Omental fat pad (tissue), 4 donors: ENCODE results near the gene LIN54. TPM values are rescaled to one million over a fixed set of nuclear protein-coding genes. Genes with fewer than 3 reads are reported as not detected.

ENCODE experiments used
- ATAC-seq: fragments of 150-250 bp; one replicate; pipeline ENCODE4 v1.9.1; 2016; ENCODE audit warnings: mild to moderate bottlenecking, moderate library complexity; ENCODE audit not compliant: low FRiP score
- DNase-seq: peaks from one replicate; pipeline ENCODE4 v3.0.0-alpha.2; 2019; ENCODE audit warnings: low spot score
- total RNA-seq, 4 donors: library from RNA; depleted of rRNA; stranded (reverse); fragments of >200 nt; gene quantifications; one replicate each; pipeline ENCODE4 v1.1.0, GENCODE V29; 2016
- TF ChIP-seq, protein P1 (sequence below), 3 donors: fragments of 450-650 bp; IDR thresholded peaks; one replicate each; pipeline ENCODE4 v1.5.1; 2016 to 2017; ENCODE audit warnings: antibody characterized with exemption in 3 of 3, mild to moderate bottlenecking in 3 of 3, moderate library complexity in 2 of 3

The LIN54 gene
- total RNA-seq, 4 donors from 2014 or later = 5.8 to 13.6 (median 7.7) TPM

DNA sequence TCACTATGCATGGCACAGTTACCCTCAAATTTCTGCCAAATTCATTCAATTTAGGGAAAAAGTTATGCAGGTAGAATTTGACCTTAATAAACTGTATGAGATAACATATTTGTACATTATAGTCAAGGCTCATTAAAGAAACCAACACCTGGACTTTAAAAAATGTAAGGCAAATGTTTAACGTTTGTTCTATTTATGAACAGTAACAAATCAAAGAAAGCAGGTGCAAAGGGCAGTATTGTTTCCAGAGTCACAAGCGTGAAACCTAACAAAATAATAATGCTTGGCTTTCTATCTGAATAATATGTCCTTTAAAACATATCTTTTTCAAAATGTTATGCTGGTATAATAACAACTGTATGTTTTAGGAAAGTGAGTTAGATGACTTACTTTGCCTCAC lies 41.2 kb downstream of the LIN54 start:
- TF ChIP-seq, protein P1, sequence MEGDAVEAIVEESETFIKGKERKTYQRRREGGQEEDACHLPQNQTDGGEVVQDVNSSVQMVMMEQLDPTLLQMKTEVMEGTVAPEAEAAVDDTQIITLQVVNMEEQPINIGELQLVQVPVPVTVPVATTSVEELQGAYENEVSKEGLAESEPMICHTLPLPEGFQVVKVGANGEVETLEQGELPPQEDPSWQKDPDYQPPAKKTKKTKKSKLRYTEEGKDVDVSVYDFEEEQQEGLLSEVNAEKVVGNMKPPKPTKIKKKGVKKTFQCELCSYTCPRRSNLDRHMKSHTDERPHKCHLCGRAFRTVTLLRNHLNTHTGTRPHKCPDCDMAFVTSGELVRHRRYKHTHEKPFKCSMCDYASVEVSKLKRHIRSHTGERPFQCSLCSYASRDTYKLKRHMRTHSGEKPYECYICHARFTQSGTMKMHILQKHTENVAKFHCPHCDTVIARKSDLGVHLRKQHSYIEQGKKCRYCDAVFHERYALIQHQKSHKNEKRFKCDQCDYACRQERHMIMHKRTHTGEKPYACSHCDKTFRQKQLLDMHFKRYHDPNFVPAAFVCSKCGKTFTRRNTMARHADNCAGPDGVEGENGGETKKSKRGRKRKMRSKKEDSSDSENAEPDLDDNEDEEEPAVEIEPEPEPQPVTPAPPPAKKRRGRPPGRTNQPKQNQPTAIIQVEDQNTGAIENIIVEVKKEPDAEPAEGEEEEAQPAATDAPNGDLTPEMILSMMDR (IDR thresholded peaks at IDR 0.05) = no peak
- no peak for ATAC-seq

DNA sequence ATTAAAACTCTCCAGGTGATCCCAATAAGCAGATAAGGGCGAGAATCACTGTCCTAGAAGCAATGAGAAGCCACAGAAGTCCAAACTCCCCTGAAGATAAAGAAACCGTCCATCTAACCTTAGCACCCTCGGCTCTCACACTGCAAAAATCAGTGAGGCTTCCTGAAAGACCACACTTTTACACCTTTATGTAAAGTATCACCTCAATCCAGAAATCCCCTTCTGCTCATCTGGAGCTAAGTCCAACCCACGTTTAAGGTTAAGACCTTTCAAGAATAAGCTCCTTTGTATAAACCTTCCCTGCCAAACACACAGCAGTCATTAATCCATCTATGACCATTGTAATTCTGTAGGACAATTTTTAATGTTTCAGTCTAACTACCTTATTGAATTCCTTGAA lies 41.7 kb downstream of the LIN54 start:
- TF ChIP-seq, protein P1 (IDR thresholded peaks at IDR 0.05) = no peak
- no peak for DNase-seq
- no peak for ATAC-seq

More for the DNA sequence above, 41.2 kb downstream of the LIN54 start:
- no peak for DNase-seq

DNA sequence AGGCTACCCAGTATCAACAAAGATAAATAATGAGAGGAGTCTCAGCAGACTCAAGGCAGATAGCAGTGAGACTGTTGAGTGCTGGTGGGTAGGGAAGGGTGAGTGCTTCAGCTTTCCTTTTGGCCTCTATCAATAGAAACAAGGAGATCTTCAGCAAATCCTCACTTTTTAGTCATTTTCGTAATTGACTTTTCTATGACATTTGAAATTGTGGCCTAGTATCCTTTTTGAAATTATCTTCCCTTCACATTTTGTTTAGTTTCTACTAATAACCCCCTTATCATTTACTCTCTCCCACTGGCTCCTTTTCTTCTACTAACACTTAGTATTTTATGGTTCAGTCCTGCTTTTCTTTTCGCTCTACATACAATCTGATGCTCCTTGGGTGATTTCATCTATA lies 44.9 kb downstream of the LIN54 start:
- TF ChIP-seq, protein P1 (IDR thresholded peaks at IDR 0.05) = no peak
- DNase-seq (no peak), ATAC-seq (no peak)

DNA sequence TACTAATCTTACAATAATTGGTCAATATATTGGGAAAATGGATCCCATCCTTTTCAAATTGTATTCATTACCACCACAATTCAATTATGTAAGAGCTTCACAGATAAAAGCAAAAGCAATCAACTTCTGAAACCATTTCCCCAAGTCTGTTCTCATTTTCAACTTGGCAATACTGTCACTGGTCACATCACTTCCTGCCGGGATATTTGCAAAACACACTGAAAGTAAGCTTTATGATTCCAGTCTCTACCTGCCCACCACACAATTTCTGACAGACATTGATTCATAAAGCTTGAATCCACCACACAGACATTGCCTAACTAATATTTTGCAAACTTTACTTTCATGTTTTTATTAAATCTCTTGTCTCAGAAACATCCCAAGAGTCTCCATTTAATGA lies 53.6 kb downstream of the LIN54 start:
- ATAC-seq (no peak), DNase-seq (no peak)
- TF ChIP-seq, protein P1 (IDR thresholded peaks at IDR 0.05) = no peak

DNA sequence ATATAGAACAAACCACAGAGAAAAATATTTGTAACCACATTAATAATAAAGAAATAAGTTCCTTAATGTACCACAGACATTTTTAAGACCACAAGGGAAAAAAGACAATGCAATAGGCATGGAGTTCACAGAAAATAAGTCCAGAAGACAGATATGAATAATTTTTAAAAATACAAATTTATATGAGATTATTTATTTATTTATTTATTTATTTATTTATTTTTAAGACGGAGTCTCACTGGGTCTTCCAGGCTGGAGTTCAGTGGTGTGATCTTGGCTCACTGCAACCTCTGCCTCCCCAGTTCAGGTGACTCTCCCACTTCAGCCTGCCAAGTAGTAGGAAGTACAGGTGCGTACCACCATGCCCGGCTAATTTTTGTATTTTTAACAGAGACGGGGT lies 56.4 kb downstream of the LIN54 start:
- no peak for ATAC-seq

DNA sequence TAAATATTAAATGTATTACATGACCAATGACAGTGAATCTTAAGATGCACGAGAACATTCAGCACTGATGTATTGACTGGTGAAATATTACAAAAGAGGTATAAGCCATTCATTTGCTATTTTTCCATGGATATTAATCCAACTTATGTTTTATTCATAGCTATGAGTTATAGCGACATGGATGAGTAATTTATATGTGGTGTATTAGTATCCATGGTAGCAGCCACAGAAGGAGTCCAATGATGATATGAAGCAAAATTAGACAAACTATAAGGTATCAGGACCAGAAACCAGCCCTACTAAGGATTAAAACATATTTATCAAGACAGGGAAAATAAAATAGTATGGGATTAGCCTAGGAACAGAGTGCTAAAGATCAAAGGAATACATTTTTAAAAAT lies 59.4 kb downstream of the LIN54 start:
- TF ChIP-seq, protein P1 (IDR thresholded peaks at IDR 0.05) = no peak
- DNase-seq = no peak
- no peak for ATAC-seq

More for the DNA sequence above, 56.4 kb downstream of the LIN54 start:
- DNase-seq = no peak
- TF ChIP-seq, protein P1 (IDR thresholded peaks at IDR 0.05) = no peak

DNA sequence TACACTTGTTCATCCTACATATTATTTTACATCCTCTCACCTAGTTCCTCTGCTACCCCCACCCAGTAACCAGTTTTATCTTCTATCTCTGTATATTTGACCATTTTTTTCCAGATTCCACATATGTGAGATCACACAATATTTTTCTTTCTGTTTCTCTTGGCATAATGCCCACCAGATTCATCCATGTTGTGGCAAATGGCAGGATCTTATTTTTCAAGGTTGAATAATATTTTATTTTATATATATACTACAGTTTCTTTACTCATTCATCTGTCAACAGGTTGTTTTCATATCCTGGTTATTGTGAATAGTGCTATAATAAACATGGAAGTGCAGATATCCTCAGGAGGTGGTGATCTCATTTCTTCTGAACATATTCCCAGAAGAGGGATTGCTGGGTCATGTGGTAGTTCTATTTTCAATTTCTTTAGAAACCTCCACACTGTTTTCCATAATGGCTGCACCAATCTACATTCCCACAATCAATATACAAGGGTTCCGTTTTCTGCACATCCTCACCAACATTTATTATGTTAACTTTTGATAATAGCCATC lies 61.9 kb downstream of the LIN54 start:
- DNase-seq = no peak
- no peak for ATAC-seq
- TF ChIP-seq, protein P1 (IDR thresholded peaks at IDR 0.05) = no peak
